Osteoblast (primary cell): ENCODE data around the gene ZBTB40. TPM values are rescaled to one million over a fixed set of nuclear protein-coding genes. Genes with fewer than 3 reads are reported as not detected.

ENCODE experiments used
- DNase-seq: peaks from one replicate; pipeline ENCODE4 v3.0.0; 2011; ENCODE audit warnings: low spot score, mixed read lengths; ENCODE audit not compliant: insufficient read length; ENCODE audit errors: missing footprints
- H2AFZ ChIP-seq: 2 replicates; pipeline ENCODE4 v1.6.0; 2011; ENCODE audit warnings: mild to moderate bottlenecking, low read length
- H3K27ac ChIP-seq: 2 replicates; pipeline ENCODE4 v1.5.1; 2011; ENCODE audit warnings: mild to moderate bottlenecking, low read depth, low read length, moderate library complexity
- H3K27me3 ChIP-seq: 2 replicates; pipeline ENCODE4 v1.6.0; 2012; ENCODE audit warnings: mild to moderate bottlenecking, control low read depth, inconsistent platforms, low read length, moderate library complexity; ENCODE audit not compliant: insufficient read depth
- H3K36me3 ChIP-seq: 2 replicates; pipeline ENCODE4 v1.5.1; 2011; ENCODE audit warnings: mild to moderate bottlenecking, low read length, control low read depth, moderate library complexity; ENCODE audit not compliant: insufficient read depth
- H3K4me1 ChIP-seq: 2 replicates; pipeline ENCODE4 v1.5.1; 2011; ENCODE audit warnings: mild to moderate bottlenecking, low read length, control low read depth, moderate library complexity; ENCODE audit not compliant: insufficient read depth
- H3K4me2 ChIP-seq: 2 replicates; pipeline ENCODE4 v1.6.0; 2011; ENCODE audit warnings: mild to moderate bottlenecking, low read length; ENCODE audit not compliant: insufficient read depth
- H3K4me3 ChIP-seq: fragments of 200-600 bp; sonication (generic); 3 replicates; pipeline ENCODE4 v1.5.1; 2012; ENCODE audit warnings: mild to moderate bottlenecking, low read length, inconsistent platforms; ENCODE audit not compliant: insufficient read depth
- H3K79me2 ChIP-seq: 2 replicates; pipeline ENCODE4 v1.6.0; 2012; ENCODE audit warnings: mild to moderate bottlenecking, low read length, control low read depth, inconsistent platforms; ENCODE audit not compliant: insufficient read depth
- H3K9me3 ChIP-seq: 2 replicates; pipeline ENCODE4 v1.5.1; 2011; ENCODE audit warnings: low read depth, low read length, control low read depth
- H4K20me1 ChIP-seq: 2 replicates; pipeline ENCODE4 v1.6.0; 2012; ENCODE audit warnings: mild to moderate bottlenecking, low read length, control low read depth; ENCODE audit not compliant: insufficient read depth
- CTCF ChIP-seq: IDR thresholded peaks from 2 replicates; pipeline ENCODE4 v1.5.1; 2011; ENCODE audit warnings: mild to moderate bottlenecking, low read depth, low read length, moderate library complexity; ENCODE audit errors: extremely low read depth
- total RNA-seq: library from RNA; depleted of rRNA; stranded (reverse); fragments of >200 nt; gene quantifications from 2 replicates; pipeline ENCODE4 v1.2.3, GENCODE V29; 2012

ZBTB40 gene
- total RNA-seq, 1 donor = 16.3 TPM

- H3K27me3 ChIP-seq = peaks cover 27% of the 10 kb centered on the region
- no peaks in the 10 kb centered on the region for H3K36me3 ChIP-seq
- no peaks in the 10 kb centered on the region for H4K20me1 ChIP-seq
- no peak overlapping the region for H2AFZ ChIP-seq
- no peak overlapping the region for H3K4me2 ChIP-seq
- H3K4me3 ChIP-seq = no peak overlapping the region
- TF ChIP-seq CTCF = no peak
- H3K9me3 ChIP-seq = no peaks in the 10 kb centered on the region
- no peak for DNase-seq
- H3K4me1 ChIP-seq = peaks cover 3% of the 10 kb centered on the region
- no peak overlapping the region for H3K27ac ChIP-seq
- no peaks in the 10 kb centered on the region for H3K79me2 ChIP-seq
Observed at GRCh38 chr1:22406722-22407495, 44.7 kb upstream of the ZBTB40 start.

- Histone ChIP-seq H2AFZ (no peak overlapping the region), H3K9me3 (no peaks in the 10 kb centered on the region), H3K79me2 (no peaks in the 10 kb centered on the region), H3K4me1 (peaks cover 9% of the 10 kb centered on the region), H3K27me3 (peaks cover 15% of the 10 kb centered on the region), H4K20me1 (no peaks in the 10 kb centered on the region), H3K27ac (no peak overlapping the region), H3K4me2 (no peak overlapping the region), H3K36me3 (no peaks in the 10 kb centered on the region), H3K4me3 (no peak overlapping the region)
- no peak for TF ChIP-seq CTCF
- DNase-seq = no peak
Observed at GRCh38 chr1:22408230-22408629, 43.4 kb upstream of the ZBTB40 start.

GRCh38 chr1:22410401-22410800 is 41.2 kb upstream of the ZBTB40 start:
- no peak overlapping the region for H2AFZ ChIP-seq
- peaks cover 5% of the 10 kb centered on the region for H3K27me3 ChIP-seq
- TF ChIP-seq CTCF = no peak
- H3K79me2 ChIP-seq = no peaks in the 10 kb centered on the region
- DNase-seq = no peak
- H3K36me3 ChIP-seq = no peaks in the 10 kb centered on the region
- H3K9me3 ChIP-seq = no peaks in the 10 kb centered on the region
- H3K4me1 ChIP-seq = peaks cover 21% of the 10 kb centered on the region
- H3K4me3 ChIP-seq = no peak overlapping the region
- H3K4me2 ChIP-seq = no peak overlapping the region
- H4K20me1 ChIP-seq = no peaks in the 10 kb centered on the region
- H3K27ac ChIP-seq = no peak overlapping the region

- Histone ChIP-seq H3K9me3 (no peaks in the 10 kb centered on the region), H3K27ac (no peak overlapping the region), H2AFZ (no peak overlapping the region), H3K27me3 (peaks cover 5% of the 10 kb centered on the region), H3K4me1 (peaks cover 21% of the 10 kb centered on the region), H4K20me1 (no peaks in the 10 kb centered on the region), H3K4me3 (no peak overlapping the region), H3K79me2 (no peaks in the 10 kb centered on the region), H3K36me3 (no peaks in the 10 kb centered on the region), H3K4me2 (no peak overlapping the region)
- no peak for TF ChIP-seq CTCF
- no peak for DNase-seq
Observed at GRCh38 chr1:22410928-22411495, 40.6 kb upstream of the ZBTB40 start.
